Effector memory CD4-positive, alpha-beta T cell (primary cell): ENCODE results near the gene STX5.
A peak's percentile ranks its signal among the peaks of the same experiment; 100 is the strongest.
"Not testable (repeated sequence)": the region's sequence is repeated elsewhere in the genome, so short reads cannot be mapped to it uniquely, and the experiment has no call there.

Experiments
- DNase-seq, 3 donors: peaks; one replicate each; pipeline ENCODE4 v3.0.0-alpha.2; 2020
- H3K27ac ChIP-seq: 2 replicates; pipeline ENCODE4 v1.7.0; 2013; ENCODE audit warnings: mild to moderate bottlenecking, low read length, moderate library complexity; ENCODE audit not compliant: insufficient read depth, poor library complexity, severe bottlenecking
- H3K27me3 ChIP-seq: replicated peaks from 2 replicates; pipeline ENCODE4 v1.7.0; 2013; ENCODE audit warnings: mild to moderate bottlenecking, low read length; ENCODE audit not compliant: insufficient read depth, control insufficient read depth, poor library complexity, severe bottlenecking
- H3K36me3 ChIP-seq: 2 replicates; pipeline ENCODE4 v1.7.0; 2013; ENCODE audit warnings: mild to moderate bottlenecking, low read length, moderate library complexity; ENCODE audit not compliant: control insufficient read depth, insufficient read depth
- H3K4me1 ChIP-seq: 2 replicates; pipeline ENCODE4 v1.7.0; 2013; ENCODE audit warnings: low read length, mild to moderate bottlenecking; ENCODE audit not compliant: control insufficient read depth, insufficient read depth, poor library complexity, severe bottlenecking
- H3K4me3 ChIP-seq: 2 replicates; pipeline ENCODE4 v1.7.0; 2013; ENCODE audit warnings: low read length, low read depth, mild to moderate bottlenecking; ENCODE audit not compliant: insufficient read depth, poor library complexity, severe bottlenecking
- H3K9me3 ChIP-seq: 2 replicates; pipeline ENCODE4 v1.7.0; 2013; ENCODE audit warnings: mild to moderate bottlenecking, low read length, moderate library complexity; ENCODE audit not compliant: control insufficient read depth

STX5 gene

GRCh38 chr11:62828130-62828529, 3.7 kb downstream of the STX5 start:
- H3K4me3 ChIP-seq, H3K27me3 ChIP-seq, H3K9me3 ChIP-seq, H3K27ac ChIP-seq, DNase-seq: not testable (repeated sequence)
- Histone ChIP-seq H3K36me3 (peaks cover 42% of the 10 kb centered on the region), H3K4me1 (peaks cover 17% of the 10 kb centered on the region)

GRCh38 chr11:62823677-62824076, 8.2 kb downstream of the STX5 start:
- peaks cover 68% of the 10 kb centered on the region for H3K36me3 ChIP-seq
- no peak overlapping the region for H3K4me3 ChIP-seq
- H3K27ac ChIP-seq: no peak overlapping the region
- H3K4me1 ChIP-seq: no peaks in the 10 kb centered on the region
- no peak for DNase-seq
- no peaks in the 10 kb centered on the region for H3K27me3 ChIP-seq
- no peaks in the 10 kb centered on the region for H3K9me3 ChIP-seq

DNA sequence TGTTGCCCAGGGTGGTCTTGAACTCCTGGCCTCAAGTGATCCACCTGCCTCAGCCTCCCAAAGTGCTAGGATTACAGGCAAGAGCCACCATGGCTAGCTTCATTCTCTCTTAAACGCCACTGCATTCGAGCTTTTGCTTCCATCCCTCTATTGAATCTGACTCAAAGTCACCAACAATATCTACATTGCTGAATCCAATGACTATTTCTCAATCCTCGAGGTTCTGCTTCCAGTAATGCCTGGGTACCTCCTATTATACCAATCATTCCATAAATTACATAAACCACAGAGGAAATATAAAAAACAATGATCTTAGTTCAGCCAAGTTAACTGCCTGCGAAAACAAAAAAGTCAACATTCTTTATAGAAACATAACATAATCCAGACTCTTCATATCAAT, 14.7 kb downstream of the STX5 start:
- no peaks in the 10 kb centered on the region for H3K9me3 ChIP-seq
- no peak for DNase-seq
- H3K36me3 ChIP-seq: peaks cover 21% of the 10 kb centered on the region
- no peaks in the 10 kb centered on the region for H3K27me3 ChIP-seq
- no peak overlapping the region for H3K27ac ChIP-seq
- H3K4me3 ChIP-seq: no peak overlapping the region
- H3K4me1 ChIP-seq: no peaks in the 10 kb centered on the region

- H3K4me3 ChIP-seq: no peak overlapping the region
- DNase-seq: no peak
- H3K27me3 ChIP-seq: no peaks in the 10 kb centered on the region
- H3K4me1 ChIP-seq: no peaks in the 10 kb centered on the region
- H3K9me3 ChIP-seq: no peaks in the 10 kb centered on the region
- H3K27ac ChIP-seq: no peak overlapping the region
- peaks cover 19% of the 10 kb centered on the region for H3K36me3 ChIP-seq
Measured at GRCh38 chr11:62816557-62816956, 15.3 kb downstream of the STX5 start.

GRCh38 chr11:62811659-62812058, 20.2 kb downstream of the STX5 start:
- no peak for DNase-seq
- H3K36me3 ChIP-seq: no peaks in the 10 kb centered on the region
- no peak overlapping the region for H3K27ac ChIP-seq
- no peak overlapping the region for H3K4me3 ChIP-seq
- H3K9me3 ChIP-seq: no peaks in the 10 kb centered on the region
- no peaks in the 10 kb centered on the region for H3K27me3 ChIP-seq
- no peaks in the 10 kb centered on the region for H3K4me1 ChIP-seq

GRCh38 chr11:62810748-62811147, 21.1 kb downstream of the STX5 start:
- no peaks in the 10 kb centered on the region for H3K36me3 ChIP-seq
- no peak for DNase-seq
- no peak overlapping the region for H3K27ac ChIP-seq
- no peak overlapping the region for H3K4me3 ChIP-seq
- peaks cover 7% of the 10 kb centered on the region for H3K4me1 ChIP-seq
- no peaks in the 10 kb centered on the region for H3K27me3 ChIP-seq
- H3K9me3 ChIP-seq: no peaks in the 10 kb centered on the region

GRCh38 chr11:62806611-62807121, 25.2 kb downstream of the STX5 start:
- no peaks in the 10 kb centered on the region for H3K9me3 ChIP-seq
- no peak for DNase-seq
- peaks cover 15% of the 10 kb centered on the region for H3K4me1 ChIP-seq
- no peaks in the 10 kb centered on the region for H3K27me3 ChIP-seq
- H3K4me3 ChIP-seq: no peak overlapping the region
- H3K36me3 ChIP-seq: peaks cover 19% of the 10 kb centered on the region
- no peak overlapping the region for H3K27ac ChIP-seq

- DNase-seq: no peak
- peak overlapping the region; percentile 63 for H3K4me3 ChIP-seq
- peaks cover 26% of the 10 kb centered on the region for H3K36me3 ChIP-seq
- H3K9me3 ChIP-seq: no peaks in the 10 kb centered on the region
- H3K27ac ChIP-seq: peak overlapping the region; percentile 81
- peaks cover 15% of the 10 kb centered on the region for H3K4me1 ChIP-seq
- no peaks in the 10 kb centered on the region for H3K27me3 ChIP-seq
Measured at GRCh38 chr11:62805961-62806441, 25.9 kb downstream of the STX5 start.

- Histone ChIP-seq H3K36me3 (peaks cover 33% of the 10 kb centered on the region), H3K27me3 (no peaks in the 10 kb centered on the region), H3K9me3 (no peaks in the 10 kb centered on the region), H3K4me1 (peaks cover 15% of the 10 kb centered on the region), H3K4me3 (peak within 1 kb of the TSS; percentile 63), H3K27ac (peak within 1 kb of the TSS; percentile 81)
- peak; percentile 91 to 96 (median 92) for DNase-seq
Measured at GRCh38 chr11:62805076-62805892, 26.6 kb downstream of the STX5 start, which contains the start of gene NXF1. Gene NXF1 (minus strand): TSS chr11:62805440. CDS start chr11:62805356, 84 bp downstream.

DNA sequence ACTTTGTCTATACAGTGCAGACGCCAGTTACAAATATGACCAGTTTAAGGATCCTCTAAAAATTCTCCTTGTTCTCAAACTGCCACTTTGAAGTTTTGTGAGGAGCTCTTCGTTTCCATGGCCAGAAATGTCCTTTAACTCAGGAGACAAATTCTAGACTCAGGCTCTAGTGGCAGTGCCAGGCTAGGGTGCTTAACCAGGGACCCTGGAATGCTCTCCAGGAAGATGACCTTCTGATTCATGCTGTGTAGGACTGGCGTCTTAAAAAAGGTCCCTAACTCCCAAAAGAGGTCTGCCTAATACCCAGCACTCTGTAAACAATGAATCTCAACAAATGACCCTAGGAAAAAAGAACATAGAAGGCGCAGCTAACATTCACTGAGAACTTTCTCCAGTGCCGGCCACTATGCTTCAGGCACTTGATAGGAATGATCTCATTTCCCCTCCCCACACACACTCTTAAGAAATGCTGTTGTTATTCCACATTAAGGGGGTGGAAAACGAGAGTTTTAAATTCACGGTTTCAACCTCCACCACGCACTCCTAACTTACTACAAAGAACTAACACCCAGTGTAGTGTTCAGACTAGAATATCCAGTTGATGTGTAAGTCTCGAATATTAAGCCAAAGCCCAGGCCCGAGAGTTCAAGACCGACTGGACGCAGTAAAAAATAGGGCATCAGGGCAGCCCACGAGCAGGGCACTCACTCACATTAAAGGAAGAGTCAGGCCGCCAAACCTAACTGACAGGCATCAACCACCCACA, 27.4 kb downstream of the STX5 start:
- peak overlapping the region; percentile 81 for H3K27ac ChIP-seq
- H3K9me3 ChIP-seq: no peaks in the 10 kb centered on the region
- peak overlapping the region; percentile 63 for H3K4me3 ChIP-seq
- no peaks in the 10 kb centered on the region for H3K27me3 ChIP-seq
- peaks cover 41% of the 10 kb centered on the region for H3K36me3 ChIP-seq
- peaks cover 15% of the 10 kb centered on the region for H3K4me1 ChIP-seq
- DNase-seq: no peak
